Measurements from ENCODE around the gene RTP5.

RTP5 gene

GRCh38 chr2:241890524-241891235 lies 21.2 kb downstream of the RTP5 start:
- no peaks in the 10 kb centered on the region for H3K4me1 ChIP-seq (ENCODE audit: insufficient read depth, low read length)
- no peaks in the 10 kb centered on the region for H3K9me3 ChIP-seq (ENCODE audit: low read length)
- H3K36me3 ChIP-seq (ENCODE audit: insufficient read depth, low read length): no peaks in the 10 kb centered on the region
- no peak overlapping the region for H3K27ac ChIP-seq (ENCODE audit: low read depth, low read length)
- H3K27me3 ChIP-seq (ENCODE audit: control insufficient read depth in 1 of 2, insufficient read depth in 2 of 2, low read length in 2 of 2): no peaks in the 10 kb centered on the region
- no peak overlapping the region for H3K4me3 ChIP-seq (ENCODE audit: low read depth in 1 of 2, low read length in 2 of 2)
- no peak overlapping the region for H3K9ac ChIP-seq (ENCODE audit: low read length)

DNA sequence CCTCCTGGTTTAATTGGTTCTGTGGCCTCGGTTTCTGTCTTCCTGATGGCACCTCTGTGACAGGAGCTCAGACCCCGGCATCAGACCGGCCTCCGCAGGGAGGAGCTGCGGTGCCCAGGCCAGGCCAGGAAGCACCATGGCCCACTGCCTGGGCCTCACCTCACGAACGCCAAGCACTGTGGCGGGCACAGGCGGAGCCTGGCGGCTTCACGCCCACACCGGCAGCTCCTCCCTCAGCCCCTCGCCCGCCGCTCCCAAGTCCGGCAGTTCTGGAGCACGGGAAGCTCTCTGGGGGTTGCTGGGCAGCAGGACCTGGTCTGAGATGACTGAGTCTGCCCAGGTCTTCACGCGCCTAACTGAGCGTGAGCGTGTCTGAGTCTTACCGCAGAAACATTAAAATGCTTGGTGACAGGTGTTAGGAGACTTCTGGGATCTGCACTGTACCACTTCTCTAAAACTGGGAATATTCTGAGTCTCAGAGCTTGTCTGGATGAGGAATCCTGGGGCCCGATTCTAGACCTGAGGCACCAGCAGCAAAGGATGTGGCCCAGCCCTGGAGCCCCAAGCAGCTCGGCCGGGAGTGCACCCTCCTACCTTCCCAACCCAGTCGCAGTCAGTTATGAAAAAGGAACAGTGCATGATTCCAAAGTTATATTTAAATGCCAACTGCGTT lies 21.9 kb downstream of the RTP5 start:
- Histone ChIP-seq H3K9me3 (ENCODE audit: low read length) (no peaks in the 10 kb centered on the region), H3K4me3 (ENCODE audit: low read depth in 1 of 2, low read length in 2 of 2) (no peak overlapping the region), H3K9ac (ENCODE audit: low read length) (no peak overlapping the region), H3K4me1 (ENCODE audit: insufficient read depth, low read length) (no peaks in the 10 kb centered on the region), H3K27me3 (ENCODE audit: control insufficient read depth in 1 of 2, insufficient read depth in 2 of 2, low read length in 2 of 2) (no peaks in the 10 kb centered on the region), H3K27ac (ENCODE audit: low read depth, low read length) (no peak overlapping the region), H3K36me3 (ENCODE audit: insufficient read depth, low read length) (no peaks in the 10 kb centered on the region)

DNA sequence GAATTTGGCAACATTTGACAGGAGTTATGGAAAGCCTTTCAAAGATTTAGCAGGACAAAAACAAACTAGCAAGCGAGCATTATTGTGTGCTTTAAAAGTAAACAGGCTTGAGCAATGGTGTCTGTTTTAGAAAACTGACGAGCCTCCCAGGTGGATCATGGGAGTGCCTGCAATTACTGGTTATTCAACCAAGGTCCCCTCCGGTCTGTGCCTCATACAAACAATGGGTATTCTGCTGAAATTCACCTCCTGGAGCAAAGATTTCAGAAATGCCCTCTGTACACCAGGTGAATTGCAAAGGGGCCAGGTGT lies 22.4 kb downstream of the RTP5 start:
- Histone ChIP-seq H3K9ac (ENCODE audit: low read length) (no peak overlapping the region), H3K4me3 (ENCODE audit: low read depth in 1 of 2, low read length in 2 of 2) (no peak overlapping the region), H3K4me1 (ENCODE audit: insufficient read depth, low read length) (no peaks in the 10 kb centered on the region), H3K27ac (ENCODE audit: low read depth, low read length) (no peak overlapping the region), H3K36me3 (ENCODE audit: insufficient read depth, low read length) (no peaks in the 10 kb centered on the region), H3K27me3 (ENCODE audit: control insufficient read depth in 1 of 2, insufficient read depth in 2 of 2, low read length in 2 of 2) (no peaks in the 10 kb centered on the region), H3K9me3 (ENCODE audit: low read length) (no peaks in the 10 kb centered on the region)

DNA sequence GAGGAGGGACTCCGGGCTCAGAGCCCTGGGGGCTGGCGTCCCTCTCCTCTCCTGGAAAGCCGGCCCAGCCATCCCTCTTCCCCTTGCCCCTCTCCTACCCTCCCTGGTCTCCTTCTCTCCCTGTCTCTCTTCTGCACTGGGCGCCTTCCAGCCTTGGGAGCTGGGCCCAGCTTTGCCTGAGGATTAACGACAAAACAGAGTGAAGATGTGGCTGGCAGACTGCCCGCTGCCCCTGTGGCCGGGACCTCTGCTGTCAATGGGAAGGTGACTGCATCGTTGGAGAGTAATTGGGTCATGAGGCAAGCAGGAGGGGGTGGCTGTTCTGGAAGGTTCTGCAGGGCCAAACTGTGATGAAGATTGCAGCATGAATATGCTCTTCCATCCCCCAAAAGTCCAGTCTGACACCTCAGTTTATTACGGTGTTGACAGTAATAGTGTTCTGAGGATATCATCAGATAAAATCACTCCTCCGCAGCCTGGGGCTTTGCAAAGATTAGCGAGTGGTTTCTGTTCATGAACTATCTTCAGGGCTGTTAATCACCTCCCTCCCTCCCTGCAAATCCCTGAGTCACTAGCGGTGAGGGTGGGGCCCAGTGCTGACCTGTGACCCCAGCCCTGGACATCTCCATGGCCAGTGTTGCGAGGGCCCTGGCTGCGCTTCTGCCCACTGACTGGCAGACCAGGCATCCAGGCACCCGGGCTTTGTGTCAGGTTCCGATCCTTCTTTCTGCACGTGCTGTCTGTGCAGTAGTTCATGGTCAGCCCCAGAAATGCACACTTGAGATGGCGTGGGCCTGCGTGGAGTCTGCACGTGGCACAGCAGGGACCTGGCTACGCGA lies 23.0 kb downstream of the RTP5 start:
- no peaks in the 10 kb centered on the region for H3K4me1 ChIP-seq (ENCODE audit: insufficient read depth, low read length)
- no peak overlapping the region for H3K9ac ChIP-seq (ENCODE audit: low read length)
- H3K9me3 ChIP-seq (ENCODE audit: low read length): no peaks in the 10 kb centered on the region
- H3K4me3 ChIP-seq (ENCODE audit: low read depth in 1 of 2, low read length in 2 of 2): no peak overlapping the region
- no peaks in the 10 kb centered on the region for H3K36me3 ChIP-seq (ENCODE audit: insufficient read depth, low read length)
- no peaks in the 10 kb centered on the region for H3K27me3 ChIP-seq (ENCODE audit: control insufficient read depth in 1 of 2, insufficient read depth in 2 of 2, low read length in 2 of 2)
- H3K27ac ChIP-seq (ENCODE audit: low read depth, low read length): no peak overlapping the region

DNA sequence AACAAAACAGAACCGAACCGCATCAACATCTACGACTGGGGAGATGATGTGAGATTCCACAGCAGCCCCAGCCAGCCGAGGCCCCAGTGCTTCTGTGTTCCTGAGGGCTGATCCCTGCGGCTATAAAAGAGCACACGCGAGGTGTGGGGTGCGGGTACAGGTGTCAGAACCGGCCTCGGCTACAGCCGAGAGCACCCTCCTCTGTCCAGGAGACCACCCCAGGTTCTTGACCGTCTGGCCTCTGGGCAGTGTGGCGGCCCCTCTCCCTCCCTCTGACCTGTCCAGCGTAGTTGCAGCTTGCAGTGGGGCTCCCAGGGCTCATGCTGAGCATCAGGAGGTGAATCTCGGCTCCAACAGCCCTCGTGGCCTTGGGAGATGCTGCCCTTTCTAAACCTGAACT lies 23.7 kb downstream of the RTP5 start:
- no peaks in the 10 kb centered on the region for H3K9me3 ChIP-seq (ENCODE audit: low read length)
- no peaks in the 10 kb centered on the region for H3K36me3 ChIP-seq (ENCODE audit: insufficient read depth, low read length)
- no peak overlapping the region for H3K27ac ChIP-seq (ENCODE audit: low read depth, low read length)
- no peak overlapping the region for H3K4me3 ChIP-seq (ENCODE audit: low read depth in 1 of 2, low read length in 2 of 2)
- no peaks in the 10 kb centered on the region for H3K4me1 ChIP-seq (ENCODE audit: insufficient read depth, low read length)
- no peak overlapping the region for H3K9ac ChIP-seq (ENCODE audit: low read length)
- no peaks in the 10 kb centered on the region for H3K27me3 ChIP-seq (ENCODE audit: control insufficient read depth in 1 of 2, insufficient read depth in 2 of 2, low read length in 2 of 2)

DNA sequence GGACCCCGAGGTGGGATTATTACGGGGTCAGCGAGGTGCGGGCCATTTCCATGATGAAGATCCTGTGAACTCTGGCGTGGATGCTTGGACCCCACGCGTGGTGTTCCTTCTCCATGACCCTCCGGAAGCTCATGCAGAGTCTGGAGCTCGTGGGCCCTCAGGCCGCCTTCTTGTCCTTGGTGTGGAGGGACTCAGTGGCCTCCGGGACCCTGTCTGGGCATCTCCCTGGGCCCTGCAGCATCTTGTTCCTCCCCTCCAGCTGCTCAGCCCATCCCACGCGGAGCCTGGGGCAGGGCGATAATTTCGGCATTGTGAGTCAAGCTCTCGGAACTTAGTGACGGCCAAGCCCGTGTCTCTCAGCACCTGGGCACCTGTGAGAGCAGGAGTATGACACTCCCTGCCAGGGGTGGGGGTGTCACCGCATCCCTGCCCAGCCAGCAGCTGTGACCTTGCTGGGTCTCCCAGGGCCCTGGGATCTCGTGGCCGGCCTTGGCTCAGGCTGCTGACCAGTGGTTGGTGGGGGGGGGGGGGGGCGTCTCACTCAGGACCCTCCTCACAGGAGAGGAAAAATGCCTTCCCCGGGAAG lies 24.6 kb downstream of the RTP5 start:
- Histone ChIP-seq H3K9me3 (ENCODE audit: low read length) (no peaks in the 10 kb centered on the region), H3K27ac (ENCODE audit: low read depth, low read length) (no peak overlapping the region), H3K9ac (ENCODE audit: low read length) (no peak overlapping the region), H3K4me1 (ENCODE audit: insufficient read depth, low read length) (no peaks in the 10 kb centered on the region), H3K36me3 (ENCODE audit: insufficient read depth, low read length) (no peaks in the 10 kb centered on the region), H3K27me3 (ENCODE audit: control insufficient read depth in 1 of 2, insufficient read depth in 2 of 2, low read length in 2 of 2) (peaks cover 0 to 4% of the 10 kb centered on the region in 2 donors), H3K4me3 (ENCODE audit: low read depth in 1 of 2, low read length in 2 of 2) (no peak overlapping the region)

GRCh38 chr2:241894681-241895426 lies 25.3 kb downstream of the RTP5 start:
- H3K4me3 ChIP-seq (ENCODE audit: low read depth in 1 of 2, low read length in 2 of 2): no peak overlapping the region
- H3K36me3 ChIP-seq (ENCODE audit: insufficient read depth, low read length): no peaks in the 10 kb centered on the region
- H3K9me3 ChIP-seq (ENCODE audit: low read length): no peaks in the 10 kb centered on the region
- no peak overlapping the region for H3K9ac ChIP-seq (ENCODE audit: low read length)
- H3K27ac ChIP-seq (ENCODE audit: low read depth, low read length): no peak overlapping the region
- H3K27me3 ChIP-seq (ENCODE audit: control insufficient read depth in 1 of 2, insufficient read depth in 2 of 2, low read length in 2 of 2): peaks cover 0 to 4% of the 10 kb centered on the region in 2 donors
- no peaks in the 10 kb centered on the region for H3K4me1 ChIP-seq (ENCODE audit: insufficient read depth, low read length)

GRCh38 chr2:241895427-241895711 lies 25.8 kb downstream of the RTP5 start:
- Histone ChIP-seq H3K27me3 (ENCODE audit: control insufficient read depth in 1 of 2, insufficient read depth in 2 of 2, low read length in 2 of 2) (peaks cover 0 to 6% of the 10 kb centered on the region in 2 donors), H3K4me1 (ENCODE audit: insufficient read depth, low read length) (no peaks in the 10 kb centered on the region), H3K9ac (ENCODE audit: low read length) (no peak overlapping the region), H3K4me3 (ENCODE audit: low read depth in 1 of 2, low read length in 2 of 2) (no peak overlapping the region), H3K9me3 (ENCODE audit: low read length) (no peaks in the 10 kb centered on the region), H3K27ac (ENCODE audit: low read depth, low read length) (no peak overlapping the region), H3K36me3 (ENCODE audit: insufficient read depth, low read length) (no peaks in the 10 kb centered on the region)

- Histone ChIP-seq H3K36me3 (ENCODE audit: insufficient read depth, low read length) (no peaks in the 10 kb centered on the region), H3K27me3 (ENCODE audit: control insufficient read depth in 1 of 2, insufficient read depth in 2 of 2, low read length in 2 of 2) (peaks cover 0 to 13% of the 10 kb centered on the region in 2 donors), H3K4me1 (ENCODE audit: insufficient read depth, low read length) (no peaks in the 10 kb centered on the region), H3K9me3 (ENCODE audit: low read length) (no peaks in the 10 kb centered on the region), H3K9ac (ENCODE audit: low read length) (no peak overlapping the region), H3K4me3 (ENCODE audit: low read depth in 1 of 2, low read length in 2 of 2) (no peak overlapping the region), H3K27ac (ENCODE audit: low read depth, low read length) (no peak overlapping the region)
Observed at GRCh38 chr2:241895712-241896641, 26.4 kb downstream of the RTP5 start.

- Histone ChIP-seq H3K9ac (ENCODE audit: low read length) (no peak overlapping the region), H3K27me3 (ENCODE audit: control insufficient read depth in 1 of 2, insufficient read depth in 2 of 2, low read length in 2 of 2) (peaks cover 0 to 15% of the 10 kb centered on the region in 2 donors), H3K4me3 (ENCODE audit: low read depth in 1 of 2, low read length in 2 of 2) (no peak overlapping the region), H3K27ac (ENCODE audit: low read depth, low read length) (no peak overlapping the region), H3K4me1 (ENCODE audit: insufficient read depth, low read length) (no peaks in the 10 kb centered on the region), H3K36me3 (ENCODE audit: insufficient read depth, low read length) (no peaks in the 10 kb centered on the region), H3K9me3 (ENCODE audit: low read length) (no peaks in the 10 kb centered on the region)
Observed at GRCh38 chr2:241896746-241897201, 27.2 kb downstream of the RTP5 start.

Measured in muscle layer of colon (tissue), 2 donors.